Measurements from ENCODE around the gene ABCC4.

The ABCC4 gene

DNA sequence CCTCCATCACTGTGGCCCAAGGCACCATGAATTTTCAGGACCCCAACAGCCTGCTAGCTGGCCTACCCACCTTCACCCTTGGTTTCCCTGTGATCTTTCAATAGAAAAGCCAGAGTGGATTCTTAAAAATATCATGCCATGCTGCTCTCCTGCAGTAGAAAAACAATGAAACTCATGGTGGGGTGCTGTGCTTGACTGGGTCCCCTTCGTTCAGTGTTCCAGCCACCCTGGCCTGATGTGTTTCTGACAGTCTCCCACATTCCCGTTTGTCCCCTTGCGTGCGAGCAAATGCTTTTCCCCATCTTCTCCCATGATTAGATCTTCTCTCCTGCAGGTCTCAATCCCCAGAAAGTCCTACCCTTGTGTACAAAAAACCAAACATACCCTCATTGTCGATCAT lies 43.2 kb downstream of the ABCC4 start:
- TF ChIP-seq, protein P1, sequence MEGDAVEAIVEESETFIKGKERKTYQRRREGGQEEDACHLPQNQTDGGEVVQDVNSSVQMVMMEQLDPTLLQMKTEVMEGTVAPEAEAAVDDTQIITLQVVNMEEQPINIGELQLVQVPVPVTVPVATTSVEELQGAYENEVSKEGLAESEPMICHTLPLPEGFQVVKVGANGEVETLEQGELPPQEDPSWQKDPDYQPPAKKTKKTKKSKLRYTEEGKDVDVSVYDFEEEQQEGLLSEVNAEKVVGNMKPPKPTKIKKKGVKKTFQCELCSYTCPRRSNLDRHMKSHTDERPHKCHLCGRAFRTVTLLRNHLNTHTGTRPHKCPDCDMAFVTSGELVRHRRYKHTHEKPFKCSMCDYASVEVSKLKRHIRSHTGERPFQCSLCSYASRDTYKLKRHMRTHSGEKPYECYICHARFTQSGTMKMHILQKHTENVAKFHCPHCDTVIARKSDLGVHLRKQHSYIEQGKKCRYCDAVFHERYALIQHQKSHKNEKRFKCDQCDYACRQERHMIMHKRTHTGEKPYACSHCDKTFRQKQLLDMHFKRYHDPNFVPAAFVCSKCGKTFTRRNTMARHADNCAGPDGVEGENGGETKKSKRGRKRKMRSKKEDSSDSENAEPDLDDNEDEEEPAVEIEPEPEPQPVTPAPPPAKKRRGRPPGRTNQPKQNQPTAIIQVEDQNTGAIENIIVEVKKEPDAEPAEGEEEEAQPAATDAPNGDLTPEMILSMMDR (IDR thresholded peaks at IDR 0.05; ENCODE audit: low read depth, low read length, missing control alignments), result no peak
- DNase-seq (ENCODE audit: extremely low read depth, low read depth), result no peak
- H3K4me3 ChIP-seq (replicated peaks; ENCODE audit: low read depth, low read length), result no peak overlapping the region

DNA sequence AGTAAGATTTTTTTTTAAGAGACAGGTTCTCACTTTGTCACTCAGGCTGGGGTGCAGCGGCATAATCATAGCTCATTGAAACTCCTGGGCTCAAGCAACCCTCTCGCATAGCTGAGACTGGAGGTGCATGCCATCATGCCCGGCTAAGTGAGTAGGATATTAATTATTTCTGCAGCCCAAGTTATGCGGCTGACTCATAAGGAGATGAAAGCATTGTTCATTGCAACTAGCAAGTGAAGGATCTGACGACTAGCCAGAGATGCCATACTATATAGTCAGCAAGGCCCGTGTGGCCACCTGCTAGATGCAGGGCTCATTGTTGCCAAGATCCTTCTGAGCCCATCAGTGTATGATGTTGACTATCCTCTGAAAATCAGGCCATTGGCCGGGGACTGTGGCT lies 45.2 kb downstream of the ABCC4 start:
- peak; percentile 59 for DNase-seq (ENCODE audit: extremely low read depth, low read depth)
- H3K4me3 ChIP-seq (replicated peaks; ENCODE audit: low read depth, low read length), result no peak overlapping the region
- TF ChIP-seq, protein P1 (IDR thresholded peaks at IDR 0.05; ENCODE audit: low read depth, low read length, missing control alignments), result no peak

DNA sequence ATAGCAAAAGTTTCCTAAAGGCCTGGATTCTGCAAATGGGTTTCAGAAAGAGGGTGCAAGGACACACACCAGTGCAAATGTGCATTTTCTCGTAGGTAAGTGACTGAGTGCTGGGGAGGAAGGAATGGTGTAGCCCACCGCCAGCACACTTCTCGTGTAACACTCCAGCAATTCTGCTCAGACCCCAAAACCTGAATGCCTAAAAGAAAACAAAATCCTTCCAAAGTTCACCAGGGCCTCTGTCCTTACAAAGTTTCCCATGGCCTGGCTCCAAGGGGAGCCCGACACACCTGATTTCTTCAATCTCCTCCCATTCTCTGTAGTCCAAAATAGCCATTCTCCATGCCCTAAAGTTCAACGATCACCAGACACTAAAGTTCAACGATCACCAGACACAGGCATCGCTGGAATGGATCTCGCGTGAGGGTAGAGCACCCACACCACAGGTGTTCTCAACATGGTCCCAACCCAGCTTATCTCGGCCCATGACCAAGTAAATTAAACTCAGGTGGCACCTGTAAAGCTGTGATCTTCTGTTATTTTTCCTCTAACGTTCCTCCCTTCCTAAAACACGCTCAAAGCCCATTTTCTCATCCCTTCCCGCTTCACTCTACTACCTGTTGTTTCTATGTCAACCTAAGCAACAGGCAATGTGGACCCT lies 46.0 kb downstream of the ABCC4 start:
- H3K4me3 ChIP-seq (replicated peaks; ENCODE audit: low read depth, low read length), result no peak overlapping the region

DNA sequence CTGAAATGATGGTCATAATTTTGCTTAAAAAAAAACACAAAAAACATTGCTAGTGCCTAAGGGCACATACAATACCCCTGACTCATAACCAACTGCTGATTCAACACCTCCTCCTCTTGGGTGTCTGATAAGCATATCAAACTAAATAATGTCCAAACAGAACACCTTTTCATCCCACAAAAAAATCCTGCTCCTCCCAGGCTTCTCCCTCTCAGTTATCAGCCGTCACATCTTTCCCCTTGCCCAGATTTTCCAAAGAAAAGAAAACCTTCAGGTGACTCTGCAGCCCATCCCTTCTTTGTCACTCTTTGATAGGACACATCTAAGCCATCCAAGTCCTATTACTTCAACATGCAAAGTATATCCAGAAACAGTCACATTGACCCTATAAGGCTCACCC lies 46.9 kb downstream of the ABCC4 start:
- TF ChIP-seq, protein P1 (IDR thresholded peaks at IDR 0.05; ENCODE audit: low read depth, low read length, missing control alignments), result no peak
- H3K4me3 ChIP-seq (replicated peaks; ENCODE audit: low read depth, low read length), result no peak overlapping the region
- DNase-seq (ENCODE audit: extremely low read depth, low read depth), result no peak

More for the DNA sequence above, 46.0 kb downstream of the ABCC4 start:
- TF ChIP-seq, protein P1 (IDR thresholded peaks at IDR 0.05; ENCODE audit: low read depth, low read length, missing control alignments), result no peak
- DNase-seq (ENCODE audit: extremely low read depth, low read depth), result no peak

DNA sequence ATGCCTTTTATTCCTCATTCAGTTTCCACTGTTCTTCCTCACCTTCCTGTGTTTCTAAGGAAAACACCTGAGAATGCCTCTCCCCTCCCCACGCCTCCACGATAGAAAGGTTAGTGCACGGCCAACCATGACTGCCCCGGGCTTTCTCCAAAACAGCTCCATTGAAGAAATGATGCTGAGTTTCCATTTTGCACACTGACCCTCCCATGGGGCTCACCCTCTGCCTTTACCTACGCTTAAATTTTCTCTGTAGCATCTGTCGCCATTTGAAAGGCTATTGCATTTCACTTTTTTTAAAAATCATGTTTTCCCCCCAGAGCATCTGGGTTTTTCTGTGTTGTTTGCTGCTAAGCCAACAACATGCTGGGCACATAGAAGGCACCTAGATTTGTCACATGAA lies 48.2 kb downstream of the ABCC4 start:
- TF ChIP-seq, protein P1 (IDR thresholded peaks at IDR 0.05; ENCODE audit: low read depth, low read length, missing control alignments), result no peak
- no peak overlapping the region for H3K4me3 ChIP-seq (replicated peaks; ENCODE audit: low read depth, low read length)
- no peak for DNase-seq (ENCODE audit: extremely low read depth, low read depth)

DNA sequence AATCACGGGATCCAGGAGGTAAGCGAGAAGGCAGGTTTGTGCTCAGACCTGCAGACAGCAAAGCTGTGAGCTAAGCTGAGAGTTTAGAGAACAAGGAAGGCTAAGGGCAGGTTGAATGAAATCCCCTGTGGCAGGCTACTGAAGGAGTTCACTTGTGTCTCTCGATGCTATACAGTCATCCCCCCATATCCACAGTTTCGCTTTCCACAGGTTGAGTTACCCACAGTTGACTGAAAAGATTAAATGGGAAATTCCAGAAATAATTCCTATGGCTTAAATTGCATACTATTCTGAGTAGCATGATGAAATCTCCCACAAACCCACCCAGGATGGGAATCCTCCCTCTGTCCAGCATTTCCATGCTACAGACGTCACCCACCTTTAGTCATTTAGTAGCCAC lies 49.6 kb downstream of the ABCC4 start:
- TF ChIP-seq, protein P1 (IDR thresholded peaks at IDR 0.05; ENCODE audit: low read depth, low read length, missing control alignments), result no peak
- no peak for DNase-seq (ENCODE audit: extremely low read depth, low read depth)
- H3K4me3 ChIP-seq (replicated peaks; ENCODE audit: low read depth, low read length), result no peak overlapping the region

DNA sequence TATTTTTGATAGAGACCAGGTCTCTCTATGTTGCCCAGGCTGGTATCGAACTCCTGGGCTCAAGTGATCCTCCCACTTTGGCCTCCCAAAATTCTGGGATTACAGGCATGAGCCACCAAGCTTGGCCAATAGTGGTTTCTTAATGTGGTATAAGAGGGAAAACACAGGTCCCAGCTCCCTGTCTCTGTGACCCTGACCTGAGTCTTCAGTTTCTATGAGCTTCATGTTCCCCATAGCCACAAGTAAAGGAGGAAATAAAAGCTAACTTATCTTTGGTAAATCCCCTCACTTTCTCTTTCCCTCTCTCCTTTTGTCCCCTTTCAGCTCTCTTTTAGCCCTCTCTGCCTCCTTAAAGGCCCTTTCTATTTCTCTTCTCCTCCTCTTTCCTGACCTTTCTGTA lies 50.3 kb downstream of the ABCC4 start:
- no peak overlapping the region for H3K4me3 ChIP-seq (replicated peaks; ENCODE audit: low read depth, low read length)
- TF ChIP-seq, protein P1 (IDR thresholded peaks at IDR 0.05; ENCODE audit: low read depth, low read length, missing control alignments), result no peak
- DNase-seq (ENCODE audit: extremely low read depth, low read depth), result no peak
